ENCODE measurements around the gene CS.

The CS gene

DNA sequence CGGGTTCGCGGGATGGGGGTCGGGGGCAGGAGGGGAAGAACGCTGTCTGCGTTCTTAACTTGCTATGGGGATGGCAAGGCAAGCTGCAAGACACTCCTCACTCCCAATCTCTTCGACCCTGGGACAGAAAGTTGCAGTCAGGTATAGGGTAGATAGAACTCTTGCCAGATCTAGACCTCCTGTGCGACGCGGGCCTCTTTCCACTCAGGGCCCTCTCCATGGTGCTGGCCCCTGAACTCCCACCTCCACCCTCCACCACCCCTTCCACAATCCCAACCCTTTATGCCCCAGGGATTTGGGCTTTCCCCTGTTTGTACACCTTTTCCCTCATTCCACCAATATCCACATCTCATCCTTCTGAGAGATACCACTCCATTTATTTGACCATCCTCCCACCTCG lies 75.2 kb downstream of the CS start:
- no peaks in the 10 kb centered on the region for H3K9me3 ChIP-seq (ENCODE audit: control insufficient read depth in 1 of 2, low read length in 2 of 2)
- peaks cover 0 to 8% of the 10 kb centered on the region in 2 donors for H3K36me3 ChIP-seq (ENCODE audit: control insufficient read depth in 1 of 2, insufficient read depth in 2 of 2, low read length in 2 of 2)
- peak overlapping the region; percentile 60 to 85 for H3K9ac ChIP-seq (ENCODE audit: low read depth in 1 of 2, low read length in 2 of 2)
- peak overlapping the region; percentile 69 to 86 for H3K4me3 ChIP-seq (ENCODE audit: low read depth in 1 of 2, low read length in 2 of 2)
- peaks cover 24 to 48% of the 10 kb centered on the region in 2 donors for H3K4me1 ChIP-seq (ENCODE audit: control insufficient read depth in 1 of 2, insufficient read depth in 2 of 2, low read length in 2 of 2)
- no peak overlapping the region for H3K27ac ChIP-seq (ENCODE audit: low read depth, low read length)
- H3K27me3 ChIP-seq (ENCODE audit: control insufficient read depth in 1 of 2, insufficient read depth in 2 of 2, low read length in 2 of 2) = no peaks in the 10 kb centered on the region

DNA sequence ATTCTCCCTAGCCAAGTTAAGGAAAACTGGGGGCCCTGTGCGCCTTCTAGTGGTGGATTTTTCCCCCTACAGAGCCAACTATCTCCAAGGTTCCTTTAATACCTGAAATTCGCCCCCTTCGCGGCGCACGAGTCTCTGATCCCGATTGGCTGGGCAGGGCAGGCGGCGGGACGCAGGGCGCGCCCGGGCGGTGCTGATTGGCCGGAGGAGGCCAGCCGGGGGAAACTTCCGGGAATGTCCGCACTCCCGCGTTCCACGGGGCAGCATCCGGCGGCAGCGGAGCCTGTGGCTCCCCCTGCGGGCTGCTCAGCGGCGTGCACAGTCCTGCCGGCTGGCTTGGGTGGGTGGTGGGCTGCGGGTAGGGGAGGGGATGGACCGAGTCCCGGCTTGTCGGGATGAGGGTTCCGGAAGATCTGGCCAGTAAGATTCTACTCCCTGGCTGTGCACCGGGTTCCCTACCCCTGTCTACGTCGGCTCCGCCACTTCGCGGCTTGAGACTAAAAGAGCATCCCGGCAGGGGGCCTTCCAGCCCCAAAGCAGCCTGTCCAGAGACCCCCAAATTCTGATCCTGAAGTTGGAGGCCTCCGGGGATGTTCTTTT lies 75.9 kb downstream of the CS start, which contains the start of gene NABP2:
Gene NABP2 (plus strand): TSS at position 241 of the 600 bp plus-strand sequence. CDS start 515 bp downstream, outside the sequence.
- H3K27me3 ChIP-seq (ENCODE audit: control insufficient read depth in 1 of 2, insufficient read depth in 2 of 2, low read length in 2 of 2) = no peaks in the 10 kb centered on the region
- peak within 1 kb of the TSS; percentile 22 for H3K27ac ChIP-seq (ENCODE audit: low read depth, low read length)
- H3K9ac ChIP-seq (ENCODE audit: low read depth in 1 of 2, low read length in 2 of 2) = peak within 1 kb of the TSS; percentile 60 to 85
- H3K4me1 ChIP-seq (ENCODE audit: control insufficient read depth in 1 of 2, insufficient read depth in 2 of 2, low read length in 2 of 2) = peaks cover 21 to 46% of the 10 kb centered on the region in 2 donors
- H3K4me3 ChIP-seq (ENCODE audit: low read depth in 1 of 2, low read length in 2 of 2) = peak within 1 kb of the TSS; percentile 69 to 86
- H3K9me3 ChIP-seq (ENCODE audit: control insufficient read depth in 1 of 2, low read length in 2 of 2) = no peaks in the 10 kb centered on the region
- peaks cover 0 to 8% of the 10 kb centered on the region in 2 donors for H3K36me3 ChIP-seq (ENCODE audit: control insufficient read depth in 1 of 2, insufficient read depth in 2 of 2, low read length in 2 of 2)

DNA sequence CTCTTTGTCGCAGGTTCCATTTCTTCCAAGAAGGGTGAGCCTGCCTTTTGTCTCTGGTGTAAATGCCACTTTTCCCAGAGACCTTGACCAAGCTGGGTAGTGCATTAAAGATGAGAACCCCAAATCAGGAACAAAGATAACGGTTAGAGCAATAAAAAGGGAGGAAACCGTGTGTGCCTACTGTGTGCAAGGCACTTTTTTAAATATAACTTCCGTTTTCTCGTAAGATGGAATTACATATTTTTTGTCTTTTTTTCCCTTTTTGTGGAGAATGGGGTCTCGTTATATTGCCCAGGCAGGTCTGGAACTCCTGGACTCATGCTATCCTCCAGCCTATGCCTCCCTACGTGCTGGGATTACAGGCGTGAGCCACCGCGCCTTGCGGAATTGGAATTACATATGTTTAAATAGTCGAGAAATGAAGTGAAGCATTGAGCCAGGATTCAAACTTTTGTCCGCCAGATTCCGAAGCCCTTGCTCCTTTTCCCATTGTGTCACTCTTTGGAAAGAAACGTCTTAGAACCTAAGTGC lies 76.5 kb downstream of the CS start:
- no peaks in the 10 kb centered on the region for H3K27me3 ChIP-seq (ENCODE audit: control insufficient read depth in 1 of 2, insufficient read depth in 2 of 2, low read length in 2 of 2)
- H3K9me3 ChIP-seq (ENCODE audit: control insufficient read depth in 1 of 2, low read length in 2 of 2) = no peaks in the 10 kb centered on the region
- H3K4me1 ChIP-seq (ENCODE audit: control insufficient read depth in 1 of 2, insufficient read depth in 2 of 2, low read length in 2 of 2) = peaks cover 21 to 46% of the 10 kb centered on the region in 2 donors
- H3K27ac ChIP-seq (ENCODE audit: low read depth, low read length) = peak overlapping the region; percentile 22
- peaks cover 0 to 8% of the 10 kb centered on the region in 2 donors for H3K36me3 ChIP-seq (ENCODE audit: control insufficient read depth in 1 of 2, insufficient read depth in 2 of 2, low read length in 2 of 2)
- H3K9ac ChIP-seq (ENCODE audit: low read depth in 1 of 2, low read length in 2 of 2) = peak overlapping the region; percentile 34 to 38
- peak overlapping the region; percentile 69 to 86 for H3K4me3 ChIP-seq (ENCODE audit: low read depth in 1 of 2, low read length in 2 of 2)

DNA sequence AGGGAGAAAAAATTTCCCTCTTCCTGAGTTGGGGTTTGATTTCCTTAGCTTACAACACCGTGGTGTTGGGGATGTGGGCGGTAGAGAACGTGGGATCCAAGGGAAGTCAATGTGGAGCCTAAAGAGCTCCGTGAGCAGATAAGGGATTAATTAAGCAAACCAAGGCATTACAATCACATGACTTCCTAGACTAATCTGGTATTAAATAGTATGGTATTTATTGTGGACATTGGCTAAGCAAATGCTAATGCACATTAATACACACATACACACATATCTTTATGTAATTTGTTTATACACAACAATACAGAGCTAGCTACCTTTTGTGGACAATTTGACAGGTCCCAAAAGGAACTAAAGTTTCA lies 77.6 kb downstream of the CS start:
- H3K4me1 ChIP-seq (ENCODE audit: control insufficient read depth in 1 of 2, insufficient read depth in 2 of 2, low read length in 2 of 2) = peaks cover 21 to 46% of the 10 kb centered on the region in 2 donors

DNA sequence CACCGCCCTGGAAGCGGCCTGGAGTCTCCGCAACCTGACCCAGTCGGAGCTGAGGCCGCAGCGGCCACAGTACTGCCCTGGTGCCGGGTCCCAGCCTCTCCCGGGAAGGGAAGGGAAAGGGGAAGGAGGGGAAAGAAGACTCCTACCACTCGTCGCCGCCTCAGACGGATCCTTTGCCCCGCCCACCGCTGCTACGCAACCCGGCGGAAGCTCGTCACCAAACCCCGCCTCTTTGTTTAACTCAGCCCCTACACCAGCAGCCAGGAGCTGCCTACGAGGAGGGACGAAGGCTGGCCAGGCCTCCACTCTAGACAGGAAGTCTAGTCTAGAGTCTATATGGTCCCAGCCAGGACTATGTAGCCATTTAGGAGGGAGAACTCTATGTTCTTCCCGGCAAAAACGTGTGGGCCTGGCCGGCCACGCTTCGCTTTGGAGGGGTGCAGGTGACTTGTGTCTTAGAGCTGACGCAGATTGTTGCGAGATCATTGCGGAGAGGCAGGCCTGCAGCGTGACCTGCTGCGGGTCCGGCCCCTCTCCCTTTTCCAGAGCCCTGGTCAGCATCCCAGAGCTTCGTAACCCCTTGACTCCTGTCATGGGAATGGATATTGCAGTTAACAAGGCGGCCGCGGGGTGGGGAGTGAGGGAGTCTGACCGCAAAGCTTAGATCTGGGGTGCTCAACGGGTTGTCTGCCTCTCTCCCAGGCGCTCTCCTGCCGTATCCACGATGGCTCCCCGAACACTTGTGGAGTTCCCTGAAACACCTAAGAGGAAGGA lies 78.2 kb downstream of the CS start, which contains the start of gene RNF41:
Gene RNF41 (minus strand): TSS at position 166 of the 774 bp plus-strand sequence. CDS start 7,875 bp downstream, outside the sequence.
- H3K4me3 ChIP-seq (ENCODE audit: low read depth in 1 of 2, low read length in 2 of 2) = peak within 1 kb of the TSS; percentile 85 to 92
- no peaks in the 10 kb centered on the region for H3K9me3 ChIP-seq (ENCODE audit: control insufficient read depth in 1 of 2, low read length in 2 of 2)
- H3K4me1 ChIP-seq (ENCODE audit: control insufficient read depth in 1 of 2, insufficient read depth in 2 of 2, low read length in 2 of 2) = peaks cover 21 to 46% of the 10 kb centered on the region in 2 donors
- peak within 1 kb of the TSS; percentile 90 to 99 for H3K9ac ChIP-seq (ENCODE audit: low read depth in 1 of 2, low read length in 2 of 2)
- H3K27me3 ChIP-seq (ENCODE audit: control insufficient read depth in 1 of 2, insufficient read depth in 2 of 2, low read length in 2 of 2) = no peaks in the 10 kb centered on the region
- peaks cover 0 to 4% of the 10 kb centered on the region in 2 donors for H3K36me3 ChIP-seq (ENCODE audit: control insufficient read depth in 1 of 2, insufficient read depth in 2 of 2, low read length in 2 of 2)
- H3K27ac ChIP-seq (ENCODE audit: low read depth, low read length) = peak within 1 kb of the TSS; percentile 94

More for the DNA sequence above, 77.6 kb downstream of the CS start:
- no peaks in the 10 kb centered on the region for H3K27me3 ChIP-seq (ENCODE audit: control insufficient read depth in 1 of 2, insufficient read depth in 2 of 2, low read length in 2 of 2)
- peak overlapping the region; percentile 90 to 99 for H3K9ac ChIP-seq (ENCODE audit: low read depth in 1 of 2, low read length in 2 of 2)
- H3K36me3 ChIP-seq (ENCODE audit: control insufficient read depth in 1 of 2, insufficient read depth in 2 of 2, low read length in 2 of 2) = peaks cover 0 to 7% of the 10 kb centered on the region in 2 donors
- H3K4me3 ChIP-seq (ENCODE audit: low read depth in 1 of 2, low read length in 2 of 2) = peak overlapping the region; percentile 85 to 92
- no peaks in the 10 kb centered on the region for H3K9me3 ChIP-seq (ENCODE audit: control insufficient read depth in 1 of 2, low read length in 2 of 2)
- H3K27ac ChIP-seq (ENCODE audit: low read depth, low read length) = peak overlapping the region; percentile 94

All from duodenal mucosa (tissue), 2 donors.